AG09319 (cell line): ENCODE results near the gene KIFAP3.

Experiments
- DNase-seq: peaks from one replicate; pipeline ENCODE4 v3.0.0-alpha.2; 2010; ENCODE audit warnings: low read depth; ENCODE audit errors: extremely low read depth
- TF ChIP-seq, protein P1 (sequence below): IDR thresholded peaks from 2 replicates; pipeline ENCODE4 v1.5.1; 2011; ENCODE audit warnings: low read depth, mild to moderate bottlenecking, inconsistent platforms, low read length, moderate library complexity

KIFAP3 gene

GRCh38 chr1:170048515-170048914 is 26.0 kb downstream of the KIFAP3 start:
- no peak for DNase-seq

GRCh38 chr1:170044187-170044586 is 30.3 kb downstream of the KIFAP3 start:
- TF ChIP-seq, protein P1, sequence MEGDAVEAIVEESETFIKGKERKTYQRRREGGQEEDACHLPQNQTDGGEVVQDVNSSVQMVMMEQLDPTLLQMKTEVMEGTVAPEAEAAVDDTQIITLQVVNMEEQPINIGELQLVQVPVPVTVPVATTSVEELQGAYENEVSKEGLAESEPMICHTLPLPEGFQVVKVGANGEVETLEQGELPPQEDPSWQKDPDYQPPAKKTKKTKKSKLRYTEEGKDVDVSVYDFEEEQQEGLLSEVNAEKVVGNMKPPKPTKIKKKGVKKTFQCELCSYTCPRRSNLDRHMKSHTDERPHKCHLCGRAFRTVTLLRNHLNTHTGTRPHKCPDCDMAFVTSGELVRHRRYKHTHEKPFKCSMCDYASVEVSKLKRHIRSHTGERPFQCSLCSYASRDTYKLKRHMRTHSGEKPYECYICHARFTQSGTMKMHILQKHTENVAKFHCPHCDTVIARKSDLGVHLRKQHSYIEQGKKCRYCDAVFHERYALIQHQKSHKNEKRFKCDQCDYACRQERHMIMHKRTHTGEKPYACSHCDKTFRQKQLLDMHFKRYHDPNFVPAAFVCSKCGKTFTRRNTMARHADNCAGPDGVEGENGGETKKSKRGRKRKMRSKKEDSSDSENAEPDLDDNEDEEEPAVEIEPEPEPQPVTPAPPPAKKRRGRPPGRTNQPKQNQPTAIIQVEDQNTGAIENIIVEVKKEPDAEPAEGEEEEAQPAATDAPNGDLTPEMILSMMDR = no peak
- no peak for DNase-seq

More at GRCh38 chr1:170048515-170048914, 26.0 kb downstream of the KIFAP3 start:
- TF ChIP-seq, protein P1 = no peak

DNA sequence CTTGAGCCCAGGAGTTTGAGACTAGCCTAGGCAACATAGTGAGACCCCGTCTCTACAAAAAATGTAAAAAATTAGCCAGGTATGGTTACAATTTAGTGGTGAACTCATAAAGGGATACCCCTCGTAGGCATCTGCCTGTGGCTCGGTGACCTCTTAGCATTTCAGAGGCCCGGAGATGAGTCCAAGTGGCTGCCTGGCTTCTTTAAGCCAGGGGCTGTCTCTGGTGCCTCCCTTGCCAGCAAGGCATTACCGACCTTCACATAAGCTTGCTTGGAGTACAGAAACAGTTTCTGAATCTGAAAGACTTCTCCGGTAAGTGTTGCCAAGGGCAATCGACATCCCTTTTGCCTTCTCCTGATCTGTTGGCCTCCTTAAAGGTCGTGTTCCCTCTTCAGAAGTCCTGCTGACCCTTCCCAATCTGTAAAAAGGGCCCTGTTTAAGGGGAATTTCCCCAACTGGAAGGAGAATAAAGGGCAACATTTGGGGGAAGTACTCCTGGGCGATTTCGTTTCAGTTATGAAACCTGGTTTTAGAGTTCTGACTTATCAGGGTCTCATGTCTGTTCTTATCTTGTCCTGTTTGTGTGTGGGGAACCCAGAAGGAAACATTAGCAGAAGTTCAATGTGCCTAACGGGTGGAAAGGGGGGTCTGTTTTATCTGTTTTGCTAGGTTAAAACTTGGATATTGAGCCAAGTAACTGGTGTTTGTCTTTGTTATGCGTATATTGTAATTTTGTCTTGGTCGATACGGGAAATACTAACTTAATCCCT is 32.9 kb downstream of the KIFAP3 start:
- no peak for DNase-seq
- TF ChIP-seq, protein P1 = no peak

DNA sequence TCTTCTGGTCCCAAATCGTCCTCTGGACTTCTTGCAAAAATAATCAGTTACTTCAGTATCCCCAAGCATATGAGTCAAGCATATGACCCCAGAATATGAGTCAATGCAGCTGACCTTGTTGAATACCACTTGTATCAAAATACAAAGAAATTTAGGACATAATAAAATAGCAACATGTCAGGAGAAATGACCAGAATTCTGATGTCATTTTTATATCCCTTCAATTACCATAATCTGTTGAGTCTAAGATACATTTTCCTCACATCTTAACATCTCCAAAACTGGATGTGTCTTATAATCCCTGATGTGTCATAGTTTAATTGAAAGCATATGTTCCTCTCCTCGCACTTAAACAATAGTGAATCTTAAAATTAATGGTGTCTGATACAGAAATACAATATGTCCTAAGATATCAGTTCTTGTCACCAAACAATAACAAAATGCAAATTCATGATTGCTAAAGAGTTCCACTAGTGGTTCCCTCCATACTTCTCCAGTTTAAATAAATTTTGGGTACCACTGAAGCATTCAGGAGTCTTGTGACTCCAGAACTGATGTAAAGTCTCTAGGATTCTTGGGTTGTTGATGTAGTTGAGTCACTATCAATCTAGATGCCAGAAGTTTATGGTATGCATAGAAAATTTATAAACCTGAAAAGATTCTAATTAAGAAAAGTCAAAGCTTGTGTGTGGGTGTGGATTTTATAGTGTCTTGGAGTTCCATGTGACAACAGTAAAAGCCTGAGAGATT is 41.8 kb downstream of the KIFAP3 start:
- TF ChIP-seq, protein P1 = no peak
- no peak for DNase-seq

- no peak for DNase-seq
- TF ChIP-seq, protein P1 = no peak
Observed at GRCh38 chr1:170030212-170030611, 44.3 kb downstream of the KIFAP3 start.

GRCh38 chr1:170027760-170028159 is 46.7 kb downstream of the KIFAP3 start:
- no peak for DNase-seq

More at GRCh38 chr1:170027760-170028159, 46.7 kb downstream of the KIFAP3 start:
- TF ChIP-seq, protein P1 = no peak
